H9 (cell line): ENCODE measurements around the gene NONO. TPM values are rescaled to one million over a fixed set of nuclear protein-coding genes. Genes with fewer than 3 reads are reported as not detected.
A peak's percentile ranks its signal among the peaks of the same experiment; 100 is the strongest.

ENCODE experiments used
- DNase-seq: peaks from one replicate; pipeline ENCODE4 v3.0.0-alpha.2; 2017
- H2AFZ ChIP-seq: one replicate; pipeline ENCODE4 v1.6.1; 2013; ENCODE audit warnings: mild to moderate bottlenecking, low read length, control low read depth, moderate library complexity
- H2AK5ac ChIP-seq: 2 replicates; pipeline ENCODE4 v1.6.1; 2013; ENCODE audit warnings: low read length, control low read depth, mixed read lengths; ENCODE audit not compliant: insufficient read length
- H2BK120ac ChIP-seq: one replicate; pipeline ENCODE4 v1.6.1; 2013; ENCODE audit warnings: low read depth, mild to moderate bottlenecking, low read length, control low read depth, inconsistent platforms; ENCODE audit not compliant: poor library complexity, severe bottlenecking
- H2BK12ac ChIP-seq: 2 replicates; pipeline ENCODE4 v1.6.1; 2013; ENCODE audit warnings: low read length, control low read depth, mixed read lengths, low read depth; ENCODE audit not compliant: insufficient read length
- H2BK15ac ChIP-seq: 2 replicates; pipeline ENCODE4 v1.6.1; 2013; ENCODE audit warnings: low read depth, low read length, control low read depth
- H2BK20ac ChIP-seq: one replicate; pipeline ENCODE4 v1.6.1; 2013; ENCODE audit warnings: low read depth, mild to moderate bottlenecking, low read length, control low read depth, inconsistent platforms; ENCODE audit not compliant: poor library complexity, severe bottlenecking
- H2BK5ac ChIP-seq: 2 replicates; pipeline ENCODE4 v1.6.1; 2013; ENCODE audit warnings: low read length, control low read depth, mixed read lengths; ENCODE audit not compliant: insufficient read length
- H3K14ac ChIP-seq: 2 replicates; pipeline ENCODE4 v1.6.1; 2013; ENCODE audit warnings: low read length, control low read depth; ENCODE audit not compliant: insufficient read depth
- H3K18ac ChIP-seq: 2 replicates; pipeline ENCODE4 v1.6.1; 2013; ENCODE audit warnings: low read depth, mild to moderate bottlenecking, mixed read lengths, low read length, control low read depth; ENCODE audit not compliant: insufficient read length
- H3K23ac ChIP-seq: 2 replicates; pipeline ENCODE4 v1.6.1; 2013; ENCODE audit warnings: low read length, control low read depth, mixed read lengths, low read depth; ENCODE audit not compliant: insufficient read length
- H3K23me2 ChIP-seq: 2 replicates; pipeline ENCODE4 v1.6.1; 2013; ENCODE audit warnings: low read depth, mild to moderate bottlenecking, mixed read lengths, low read length, control low read depth; ENCODE audit not compliant: insufficient read length, poor library complexity, severe bottlenecking
- H3K27ac ChIP-seq: 2 replicates; pipeline ENCODE4 v1.5.1; 2013; ENCODE audit warnings: low read length, control low read depth, mixed read lengths, low read depth; ENCODE audit not compliant: insufficient read length
- H3K27me3 ChIP-seq: 2 replicates; pipeline ENCODE4 v1.6.1; 2013; ENCODE audit warnings: low read length, control low read depth, inconsistent platforms; ENCODE audit not compliant: insufficient read depth
- H3K4ac ChIP-seq: 2 replicates; pipeline ENCODE4 v1.6.1; 2013; ENCODE audit warnings: low read depth, mild to moderate bottlenecking, control low read depth, inconsistent platforms, low read length, moderate library complexity
- H3K4me1 ChIP-seq: 2 replicates; pipeline ENCODE4 v1.6.1; 2013; ENCODE audit warnings: low read length, control low read depth, inconsistent platforms; ENCODE audit not compliant: insufficient read depth
- H3K4me2 ChIP-seq: 2 replicates; pipeline ENCODE4 v1.6.1; 2013; ENCODE audit warnings: low read length, control low read depth, mixed read lengths; ENCODE audit not compliant: insufficient read length, insufficient read depth
- H3K56ac ChIP-seq: 2 replicates; pipeline ENCODE4 v1.6.1; 2013; ENCODE audit warnings: low read depth, mild to moderate bottlenecking, mixed read lengths, low read length, control low read depth; ENCODE audit not compliant: insufficient read length
- H3K79me1 ChIP-seq: 2 replicates; pipeline ENCODE4 v1.6.1; 2013; ENCODE audit warnings: low read depth, mild to moderate bottlenecking, moderate library complexity, low read length, control low read depth, inconsistent platforms; ENCODE audit not compliant: insufficient read depth, poor library complexity, severe bottlenecking
- H3K79me2 ChIP-seq: 2 replicates; pipeline ENCODE4 v1.6.1; 2013; ENCODE audit warnings: low read length, control low read depth, inconsistent platforms; ENCODE audit not compliant: insufficient read depth
- H3K9ac ChIP-seq: 2 replicates; pipeline ENCODE4 v1.6.1; 2013; ENCODE audit warnings: low read length, control low read depth, mixed read lengths; ENCODE audit not compliant: insufficient read length; ENCODE audit errors: extremely low read depth
- H3K9me3 ChIP-seq: one replicate; pipeline ENCODE4 v1.6.1; 2013; ENCODE audit warnings: low read depth, low read length, inconsistent platforms; ENCODE audit not compliant: control insufficient read depth
- H3T11ph ChIP-seq: one replicate; pipeline ENCODE4 v1.6.1; 2013; ENCODE audit warnings: mild to moderate bottlenecking, low read length, control low read depth, inconsistent platforms
- H4K20me1 ChIP-seq: one replicate; pipeline ENCODE4 v1.6.1; 2013; ENCODE audit not compliant: control insufficient read depth, insufficient read length, insufficient read depth
- H4K5ac ChIP-seq: 2 replicates; pipeline ENCODE4 v1.6.1; 2013; ENCODE audit warnings: low read depth, mild to moderate bottlenecking, mixed read lengths, low read length, control low read depth; ENCODE audit not compliant: insufficient read length
- H4K8ac ChIP-seq: replicated peaks from 2 replicates; pipeline ENCODE4 v1.6.1; 2013; ENCODE audit warnings: low read length, control low read depth, mixed read lengths, low read depth; ENCODE audit not compliant: insufficient read length
- H4K91ac ChIP-seq: 2 replicates; pipeline ENCODE4 v1.6.1; 2013; ENCODE audit warnings: low read depth, mild to moderate bottlenecking, moderate library complexity, mixed read lengths, low read length, control low read depth; ENCODE audit not compliant: insufficient read length
- H3K27ac Mint-ChIP-seq, 3 experiments: 2 replicates in 2 of 3; 3 replicates in 1 of 3; pipeline ENCODE4 v1.8.0; 2020 to 2021; ENCODE audit warnings: mixed read lengths in 3 of 3, mild to moderate bottlenecking in 1 of 3, moderate library complexity in 1 of 3
- H3K27me3 Mint-ChIP-seq: 2 replicates; pipeline ENCODE4 v1.8.0; 2021; ENCODE audit warnings: low read depth, mild to moderate bottlenecking, moderate library complexity, mixed read lengths
- H3K36me3 Mint-ChIP-seq, 3 experiments: 2 replicates in 2 of 3; 3 replicates in 1 of 3; pipeline ENCODE4 v1.8.0; 2020 to 2021; ENCODE audit warnings: low read depth in 3 of 3, mixed read lengths in 3 of 3; ENCODE audit not compliant: insufficient read depth in 1 of 3
- H3K4me1 Mint-ChIP-seq, 2 experiments: 2 replicates each; pipeline ENCODE4 v1.8.0; 2020; ENCODE audit warnings: mixed read lengths in 2 of 2
- H3K4me3 Mint-ChIP-seq, 2 experiments: 2 replicates in 1 of 2; 3 replicates in 1 of 2; pipeline ENCODE4 v1.8.0; 2020 to 2021; ENCODE audit warnings: mild to moderate bottlenecking in 2 of 2, mixed read lengths in 2 of 2, moderate library complexity in 1 of 2
- H3K9me3 Mint-ChIP-seq, 2 experiments: 2 replicates in 1 of 2; 3 replicates in 1 of 2; pipeline ENCODE4 v1.8.0; 2020; ENCODE audit warnings: mild to moderate bottlenecking in 2 of 2, mixed read lengths in 2 of 2, moderate library complexity in 1 of 2
- CTCF ChIP-seq: fragments of 200-600 bp; sonication (generic); conservative IDR thresholded peaks from 3 replicates; pipeline ENCODE4 v1.8.0; 2021; ENCODE audit warnings: antibody characterized with exemption, mild to moderate bottlenecking
- total RNA-seq: library from RNA; stranded (reverse); gene quantifications from 2 replicates; pipeline ENCODE4 v1.2.1, GENCODE V29; 2021

Gene NONO
- total RNA-seq, 1 experiment from 2014 or later, result 703 TPM

GRCh38 chrX:71285929-71286328 is 2.5 kb downstream of the NONO start:
- H3K9ac ChIP-seq, result peak overlapping the region; percentile 54
- H2AFZ ChIP-seq, result no peak overlapping the region
- peak overlapping the region; percentile 39 for H3K4me2 ChIP-seq
- no peak overlapping the region for H3K18ac ChIP-seq
- Mint-ChIP-seq H3K27me3 (no peaks in the 10 kb centered on the region), H3K4me3 (peak overlapping the region; percentile 95; a peak in 4 of 5 replicates), H3K4me1 (peaks cover 0 to 21% of the 10 kb centered on the region in 2 experiments; a peak in 3 of 4 replicates), H3K36me3 (peaks cover 33 to 54% (median 54%) of the 10 kb centered on the region in 3 experiments), H3K27ac (peak overlapping the region in 1 of 3 experiments; percentile 59; a peak in 2 of 7 replicates), H3K9me3 (peaks cover 43 to 57% of the 10 kb centered on the region in 2 experiments)
- H2BK20ac ChIP-seq, result no peak overlapping the region
- no peak for TF ChIP-seq CTCF
- no peak overlapping the region for H2BK5ac ChIP-seq
- no peaks in the 10 kb centered on the region for H3K27me3 ChIP-seq
- H3K23me2 ChIP-seq, result no peaks in the 10 kb centered on the region
- no peak overlapping the region for H3K56ac ChIP-seq
- H2AK5ac ChIP-seq, result no peak overlapping the region
- no peaks in the 10 kb centered on the region for H3K4me1 ChIP-seq
- no peak overlapping the region for H2BK15ac ChIP-seq
- no peak overlapping the region for H3K23ac ChIP-seq
- no peak overlapping the region for H3T11ph ChIP-seq
- H4K5ac ChIP-seq, result no peak overlapping the region
- H3K79me2 ChIP-seq, result peaks cover 35% of the 10 kb centered on the region; the same call in 1 of the 2 replicates
- no peaks in the 10 kb centered on the region for H4K20me1 ChIP-seq
- H3K9me3 ChIP-seq, result peaks cover 32% of the 10 kb centered on the region
- no peak overlapping the region for H4K91ac ChIP-seq
- no peak overlapping the region for H3K27ac ChIP-seq
- H2BK120ac ChIP-seq, result no peak overlapping the region
- H3K79me1 ChIP-seq, result no peaks in the 10 kb centered on the region
- no peak overlapping the region for H4K8ac ChIP-seq
- no peak overlapping the region for H3K4ac ChIP-seq
- H2BK12ac ChIP-seq, result no peak overlapping the region
- H3K14ac ChIP-seq, result no peak overlapping the region
- no peak for DNase-seq
